HG03520 (cell line): Measurements from ENCODE around the gene MNT.

Experiments
- ATAC-seq: cut with Tn5 transposase; IDR thresholded peaks from one replicate; pipeline ENCODE4 v1.9.1; 2021; ENCODE audit warnings: mild to moderate bottlenecking, moderate library complexity; ENCODE audit not compliant: unreplicated experiment

MNT gene

GRCh38 chr17:2383628-2384167 is 17.2 kb downstream of the MNT start:
- no peak for ATAC-seq

- no peak for ATAC-seq
Measured at GRCh38 chr17:2380950-2381649, 19.8 kb downstream of the MNT start.

DNA sequence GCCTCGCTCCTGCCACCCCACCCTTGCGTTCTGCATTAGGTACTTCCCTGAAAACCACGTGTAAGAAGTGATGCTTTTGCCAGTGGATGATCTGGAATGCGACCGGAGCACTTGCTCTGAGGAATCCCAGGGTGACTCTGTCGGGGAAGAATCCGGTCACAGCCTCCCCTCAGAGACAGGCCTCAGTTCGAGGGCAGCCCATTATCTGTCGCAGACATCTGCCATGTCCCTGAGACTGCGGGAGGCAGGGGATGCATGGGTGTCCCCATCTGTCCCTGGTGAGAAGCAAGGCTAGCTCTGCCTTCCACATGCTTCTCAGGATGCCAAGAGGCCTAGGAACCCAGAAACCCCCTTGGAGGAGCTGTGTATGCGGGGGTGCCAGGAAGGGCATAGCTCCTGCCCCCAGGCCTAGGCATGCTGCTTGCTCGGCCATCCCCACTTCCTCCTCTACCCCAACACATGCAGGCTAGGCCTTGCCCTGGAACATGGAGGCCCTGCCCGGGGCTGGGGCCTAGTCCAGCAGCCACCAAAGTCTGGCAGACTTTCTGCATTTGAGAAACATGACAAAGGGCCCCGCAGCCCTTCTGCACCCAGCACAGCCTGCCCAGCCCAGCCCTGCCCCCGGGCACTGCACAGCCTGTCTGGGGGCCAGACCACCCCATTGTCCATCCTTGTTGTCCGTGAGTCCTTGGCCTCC is 20.5 kb downstream of the MNT start:
- no peak for ATAC-seq

DNA sequence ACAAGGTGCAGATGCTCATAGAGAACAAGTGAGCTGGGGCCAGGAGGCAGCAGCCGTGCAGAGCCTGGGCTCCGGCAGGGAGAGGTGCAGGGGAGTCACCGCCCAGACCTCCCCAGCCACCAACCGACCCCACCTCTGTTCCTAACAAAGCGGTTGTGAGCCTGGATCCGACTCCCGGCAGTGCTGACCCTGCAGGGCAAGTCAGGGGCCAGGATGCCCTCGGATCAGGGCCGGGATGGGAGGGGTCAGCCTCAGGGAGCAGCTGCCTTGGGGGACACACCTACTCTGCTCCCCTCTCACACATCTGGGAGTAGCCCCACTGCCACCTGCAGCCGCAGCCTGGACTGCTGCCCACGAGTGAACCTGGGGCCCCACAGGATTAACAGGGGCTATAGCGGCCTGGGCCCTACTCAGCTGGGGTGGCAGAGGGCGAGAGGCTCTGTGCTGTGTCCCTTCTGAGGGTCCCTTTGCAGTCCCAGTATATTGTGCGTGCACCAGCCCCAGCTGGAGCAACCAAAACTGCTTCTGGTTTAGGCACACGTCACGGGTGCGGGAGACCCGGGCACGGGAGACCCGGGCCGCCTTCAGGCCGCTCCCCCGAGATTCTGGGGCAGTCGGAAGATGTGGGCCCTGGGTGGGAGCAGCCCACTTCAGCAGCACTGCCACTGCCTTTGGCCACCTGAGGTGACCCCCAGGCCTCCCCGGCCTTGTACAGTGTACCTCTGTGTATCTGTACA is 21.2 kb downstream of the MNT start:
- no peak for ATAC-seq

DNA sequence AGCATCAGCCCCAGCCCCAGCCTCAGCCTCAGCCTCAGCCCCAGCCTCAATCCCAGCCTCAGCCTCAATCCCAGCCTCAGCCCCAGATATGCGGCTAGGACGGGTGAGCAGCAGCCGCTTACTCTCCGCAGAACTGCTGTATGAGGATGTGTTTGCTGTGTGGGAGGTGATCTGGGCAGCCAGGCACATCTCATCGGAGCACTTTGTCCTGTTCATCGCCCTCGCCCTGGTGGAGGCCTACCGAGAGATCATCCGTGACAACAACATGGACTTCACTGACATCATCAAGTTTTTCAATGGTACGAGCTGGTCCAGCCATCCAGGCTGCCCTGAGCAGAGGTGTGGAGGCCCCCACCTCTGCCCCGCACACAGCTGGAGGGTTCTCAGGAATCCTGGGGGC is 22.0 kb downstream of the MNT start:
- no peak for ATAC-seq

- no peak for ATAC-seq
Measured at GRCh38 chr17:2377659-2378058, 23.2 kb downstream of the MNT start.

- no peak for ATAC-seq
Measured at GRCh38 chr17:2376107-2376506, 24.8 kb downstream of the MNT start.

- ATAC-seq: no peak
Measured at GRCh38 chr17:2375406-2375805, 25.5 kb downstream of the MNT start.

GRCh38 chr17:2374549-2375285 is 26.1 kb downstream of the MNT start:
- ATAC-seq: no peak

DNA sequence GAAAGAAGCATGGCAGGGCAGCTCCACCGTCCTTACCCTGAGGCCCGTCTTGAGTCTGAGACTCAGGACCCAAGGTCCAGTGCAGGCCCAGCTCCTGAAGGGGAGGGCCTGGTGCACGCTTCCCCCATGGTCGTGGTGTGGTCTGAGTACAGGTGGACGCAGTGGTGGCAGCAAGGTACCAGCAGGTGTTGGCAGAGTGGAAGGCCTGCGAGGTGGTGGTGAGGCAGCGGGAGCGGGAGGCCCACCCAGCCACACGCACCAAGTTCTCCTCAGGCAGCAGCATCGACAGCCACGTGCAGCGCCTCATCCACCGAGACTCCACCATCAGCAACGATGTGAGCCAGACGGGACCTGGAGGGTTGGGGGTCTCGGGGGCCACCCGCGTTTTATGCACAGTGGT is 27.7 kb downstream of the MNT start:
- no peak for ATAC-seq

- ATAC-seq: no peak
Measured at GRCh38 chr17:2372681-2373080, 28.2 kb downstream of the MNT start.

GRCh38 chr17:2372180-2372579 is 28.7 kb downstream of the MNT start:
- ATAC-seq: no peak

DNA sequence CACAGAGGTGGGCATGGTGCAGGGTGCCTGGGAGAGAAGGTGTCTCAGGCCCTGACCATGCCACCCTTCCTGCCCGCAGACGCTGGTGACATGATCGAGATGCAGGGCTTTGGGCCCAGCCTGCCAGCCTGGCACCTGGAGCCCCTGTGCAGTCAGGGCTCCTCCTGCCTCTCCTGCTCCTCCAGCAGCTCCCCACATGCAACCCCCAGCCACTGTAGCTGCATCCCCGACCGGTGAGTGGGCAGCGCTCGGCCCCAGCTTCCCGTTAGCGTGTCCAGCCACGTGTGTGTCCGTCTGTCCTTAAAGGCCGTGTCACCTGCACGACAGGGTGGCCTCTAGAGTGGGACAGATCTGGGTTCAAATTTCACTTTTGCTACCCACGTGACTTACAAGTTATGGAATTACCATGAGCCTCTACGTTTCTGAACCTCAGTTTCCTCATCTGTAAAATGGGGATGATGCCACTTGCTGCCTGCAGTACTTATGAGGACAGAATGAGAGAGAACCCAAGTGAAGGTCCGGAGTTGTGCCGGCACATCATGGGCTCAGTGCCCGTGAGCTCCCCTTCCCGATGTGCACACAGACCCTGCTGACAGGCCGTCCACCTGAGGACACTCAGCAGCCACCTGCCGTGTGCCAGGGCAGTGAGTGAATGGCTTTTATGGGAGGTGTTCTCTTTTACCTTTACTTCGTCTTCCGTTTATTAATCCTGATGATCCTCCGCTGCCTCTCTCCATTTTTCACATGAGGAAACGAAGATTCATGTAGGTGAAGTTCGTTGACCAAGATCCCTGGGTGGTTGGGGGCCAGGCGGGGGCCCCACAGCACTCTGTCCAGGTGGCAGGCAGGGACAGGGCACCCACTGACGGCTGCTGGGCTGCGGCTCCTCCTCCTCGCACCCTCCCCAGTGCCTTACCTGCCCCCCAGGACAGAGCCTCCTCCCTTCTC is 29.4 kb downstream of the MNT start:
- no peak for ATAC-seq

- no peak for ATAC-seq
Measured at GRCh38 chr17:2370211-2370589, 30.7 kb downstream of the MNT start.

DNA sequence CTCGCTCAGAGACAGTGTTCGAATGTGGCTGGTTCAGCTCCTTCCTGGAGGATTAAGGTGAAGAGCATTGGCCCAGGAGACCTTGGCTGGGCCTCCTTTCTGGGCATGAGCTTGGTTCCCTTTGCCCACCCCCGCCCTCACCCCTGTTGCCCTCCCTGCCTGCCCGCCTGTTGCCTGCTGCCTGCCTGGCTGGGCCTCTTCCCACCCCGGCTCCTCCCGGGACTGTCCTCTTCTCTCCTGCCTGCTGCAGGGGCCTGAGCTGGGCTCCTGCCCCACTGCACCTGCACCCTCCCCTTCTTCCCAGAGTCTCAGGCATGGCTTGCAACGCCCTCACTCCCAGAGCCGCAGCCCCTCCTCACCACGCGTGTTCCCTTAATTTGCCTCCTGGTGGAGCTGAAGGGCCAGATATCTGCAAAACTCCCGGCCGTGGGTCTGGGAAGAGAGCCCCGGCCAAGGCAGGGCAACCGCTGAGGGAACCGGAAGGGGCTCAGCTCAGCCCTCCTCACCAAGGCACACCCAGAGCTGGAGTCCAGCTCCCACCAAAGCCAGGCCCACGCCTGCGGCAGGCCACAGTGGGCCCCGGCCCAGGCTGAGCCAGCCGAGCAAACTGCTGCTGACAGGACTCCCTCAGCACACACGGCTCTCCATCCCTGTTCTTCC is 31.2 kb downstream of the MNT start:
- no peak for ATAC-seq

DNA sequence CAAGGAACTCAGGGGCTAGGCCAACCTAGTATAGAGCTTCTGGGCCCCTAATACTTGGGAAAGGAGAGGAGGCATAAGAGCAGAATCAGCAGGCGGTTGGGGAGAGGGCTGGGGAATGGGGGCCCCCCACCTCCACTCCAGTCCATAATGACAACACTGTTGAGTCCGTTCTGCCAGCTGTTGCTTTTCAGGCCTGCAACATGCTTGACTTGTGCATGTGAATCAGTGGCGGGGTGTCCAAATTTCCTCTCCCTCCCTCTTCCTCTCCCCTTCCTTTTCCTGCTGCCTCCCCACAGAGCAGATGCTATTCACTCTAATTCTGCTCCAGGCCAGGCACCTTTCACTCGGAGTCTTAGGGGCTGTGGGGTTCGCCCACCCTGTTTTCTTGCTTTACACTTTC is 31.8 kb downstream of the MNT start:
- ATAC-seq: no peak

DNA sequence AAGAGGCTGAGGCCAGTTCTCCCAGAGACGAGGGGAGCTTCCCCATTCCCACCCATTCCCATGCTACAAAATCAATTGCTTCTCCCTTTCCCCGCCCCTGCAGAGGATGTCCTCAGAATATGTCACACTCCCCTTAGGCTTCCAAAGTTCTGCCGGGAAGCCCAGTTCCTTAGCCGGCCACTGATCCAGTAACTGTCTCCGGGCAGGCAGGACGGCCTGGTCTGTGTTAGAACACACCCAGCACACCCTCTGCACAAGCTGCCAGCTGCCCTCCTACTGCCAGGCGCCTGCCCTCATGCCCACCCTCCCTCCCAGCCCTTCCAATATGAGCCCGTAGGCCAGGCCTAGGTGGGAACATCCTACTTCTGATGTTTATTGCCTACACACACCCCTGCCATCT is 32.5 kb downstream of the MNT start:
- ATAC-seq: no peak

DNA sequence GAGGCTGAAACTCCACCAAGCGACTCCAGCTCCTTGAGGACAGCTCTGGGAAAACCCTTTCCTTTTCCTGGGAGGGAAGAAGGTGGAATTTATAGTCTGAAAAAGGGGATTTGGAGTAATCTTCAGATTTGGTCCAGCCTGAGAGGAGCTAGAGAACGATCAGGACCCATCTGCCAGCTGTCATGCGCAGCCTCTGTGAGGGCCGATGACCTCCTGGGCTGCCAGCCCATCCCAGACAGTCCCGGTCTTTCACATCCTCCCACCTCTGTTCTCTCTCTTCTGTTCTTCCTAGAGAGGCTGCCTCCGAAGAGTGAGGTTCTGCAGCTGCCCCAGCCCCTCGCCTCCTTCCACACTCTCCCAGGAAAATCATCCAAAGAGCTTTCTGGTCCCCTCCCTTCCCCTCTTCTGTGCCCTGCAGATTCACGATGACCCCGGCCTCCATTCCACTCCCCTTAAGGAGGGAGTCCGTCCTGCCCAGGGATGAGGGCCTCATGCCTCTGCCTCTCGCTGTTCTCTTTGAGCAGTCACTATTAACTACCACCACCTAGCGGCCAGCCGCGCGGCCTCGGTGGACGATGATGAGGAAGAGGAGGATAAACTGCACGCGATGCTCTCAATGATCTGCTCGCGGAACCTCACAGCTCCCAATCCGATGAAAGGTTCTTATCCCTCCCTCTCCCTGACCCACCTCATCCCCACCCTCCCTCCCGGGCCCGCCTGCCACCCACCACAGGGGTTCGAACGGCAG is 33.9 kb downstream of the MNT start:
- ATAC-seq: no peak

GRCh38 chr17:2365132-2365531 is 35.7 kb downstream of the MNT start:
- no peak for ATAC-seq
